Activated CD8-positive, alpha-beta memory T cell treated with anti-CD3 and anti-CD28 coated beads for 4 hours (primary cell): ENCODE results near the gene DLG2.

Experiments
- DNase-seq, 2 donors: peaks; one replicate each; pipeline ENCODE4 v3.0.0-alpha.2; 2020; ENCODE audit warnings: low read depth in 2 of 2

DLG2 gene

DNA sequence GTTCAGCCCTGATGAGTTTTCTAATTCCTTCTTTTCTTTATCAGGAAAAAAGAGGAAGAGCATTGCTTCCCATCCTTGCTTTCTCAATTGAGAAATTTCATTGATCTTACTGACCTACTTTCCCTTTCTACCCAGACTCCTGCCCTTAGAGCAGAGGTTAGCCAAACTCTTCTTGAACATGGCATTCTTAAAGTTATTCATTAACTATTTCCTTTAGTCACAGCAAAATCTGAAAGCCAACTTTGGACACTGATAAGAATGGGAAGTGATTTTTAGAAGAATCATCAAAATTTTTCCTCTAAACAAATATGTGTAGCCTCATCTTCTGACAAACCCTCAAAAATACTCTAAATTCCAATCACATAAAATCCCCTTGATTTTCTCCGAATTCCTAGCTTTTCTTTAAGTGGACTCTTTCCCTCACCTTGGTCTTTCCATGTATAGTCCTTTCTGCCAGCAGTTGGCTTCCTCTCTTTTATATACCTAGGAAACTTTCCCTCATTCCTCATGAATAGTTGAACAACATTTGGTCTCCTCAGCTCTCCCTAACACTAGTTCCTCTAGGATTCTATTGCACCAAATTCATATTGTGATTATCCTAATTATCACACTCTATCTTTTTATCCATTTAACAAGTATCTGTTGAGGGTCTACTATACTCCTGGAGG lies 1774.2 kb downstream of the DLG2 start:
- DNase-seq, result no peak

GRCh38 chr11:83852012-83852411 lies 1775.1 kb downstream of the DLG2 start:
- no peak for DNase-seq

- no peak for DNase-seq
Measured at GRCh38 chr11:83847467-83848034, 1779.6 kb downstream of the DLG2 start.

- no peak for DNase-seq
Measured at GRCh38 chr11:83845797-83846196, 1781.3 kb downstream of the DLG2 start.

GRCh38 chr11:83840326-83840725 lies 1786.8 kb downstream of the DLG2 start:
- no peak for DNase-seq

DNA sequence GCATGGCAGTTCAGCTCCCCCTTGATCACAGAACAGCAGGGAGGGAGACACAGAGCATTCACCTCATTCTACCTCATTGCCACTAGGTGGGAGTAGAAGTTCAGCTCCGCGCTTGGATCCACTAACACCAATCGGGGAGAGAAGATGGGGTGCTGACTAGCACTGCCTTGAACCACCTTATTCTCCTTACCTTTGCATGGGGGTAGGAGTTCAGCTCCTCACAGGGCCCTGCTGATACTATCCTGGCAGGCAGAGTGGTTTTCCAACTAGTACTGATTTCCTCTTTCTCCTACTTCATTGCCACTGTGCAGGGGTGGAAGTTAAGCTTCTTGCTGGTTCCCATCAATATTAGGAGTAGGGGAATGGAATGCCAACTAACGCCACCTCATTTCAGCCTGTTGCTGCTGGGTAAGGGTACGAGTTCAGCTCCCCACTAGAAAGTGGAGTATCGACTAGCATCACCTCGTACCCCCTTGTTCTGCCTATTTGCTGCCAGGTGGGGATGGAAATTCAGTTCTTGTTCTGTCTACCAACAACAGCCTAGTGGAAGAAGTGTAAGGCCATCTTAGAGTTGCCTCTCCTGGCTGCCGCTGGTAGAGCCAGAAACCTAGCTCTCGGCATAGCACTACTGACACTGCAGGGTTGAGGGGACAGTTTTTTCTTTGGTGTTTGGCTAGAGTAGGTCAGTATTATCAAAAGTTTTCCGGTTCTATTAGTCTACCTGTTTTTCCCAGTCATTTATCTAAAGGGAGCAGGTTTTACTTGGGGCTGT lies 1790.1 kb downstream of the DLG2 start:
- DNase-seq, result no peak

DNA sequence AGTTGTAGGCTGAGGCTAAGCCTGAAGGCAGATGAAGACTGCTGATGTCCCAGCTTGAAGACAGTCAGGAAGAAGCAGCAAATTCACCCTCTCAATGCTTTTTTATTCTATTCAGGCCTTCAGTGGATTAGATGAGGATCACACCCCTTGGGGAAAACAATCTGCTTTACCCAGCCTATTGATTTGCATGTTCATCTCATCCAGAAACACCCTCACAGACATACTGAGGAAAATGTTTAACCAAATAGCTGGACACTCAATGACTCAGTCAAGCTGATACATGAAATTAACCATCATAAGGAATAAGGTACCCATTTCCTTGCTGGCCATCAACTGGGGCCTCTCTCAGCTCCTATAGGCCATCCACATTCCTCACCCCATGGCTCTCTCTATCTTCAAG lies 1791.1 kb downstream of the DLG2 start:
- DNase-seq, result no peak

- no peak for DNase-seq
Measured at GRCh38 chr11:83835423-83835822, 1791.7 kb downstream of the DLG2 start.

DNA sequence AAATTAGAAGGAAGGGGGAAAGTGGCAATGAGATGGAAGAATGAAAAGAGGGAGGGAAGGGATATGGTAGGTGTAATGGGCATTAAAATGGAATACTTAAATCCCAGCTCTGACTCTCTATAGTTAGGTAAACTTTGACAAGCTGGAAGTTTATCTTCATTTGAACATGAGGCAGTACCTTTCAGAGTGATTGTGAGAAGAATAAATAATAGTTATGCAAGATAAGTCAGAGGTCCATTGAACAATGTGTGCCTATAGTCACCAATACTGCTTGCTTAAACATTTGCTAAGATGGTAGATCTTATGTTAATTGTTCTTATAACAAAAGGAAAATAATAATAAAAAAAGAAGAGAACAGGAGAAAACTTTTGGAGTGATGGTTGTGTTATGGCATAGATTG lies 1795.2 kb downstream of the DLG2 start:
- no peak for DNase-seq

DNA sequence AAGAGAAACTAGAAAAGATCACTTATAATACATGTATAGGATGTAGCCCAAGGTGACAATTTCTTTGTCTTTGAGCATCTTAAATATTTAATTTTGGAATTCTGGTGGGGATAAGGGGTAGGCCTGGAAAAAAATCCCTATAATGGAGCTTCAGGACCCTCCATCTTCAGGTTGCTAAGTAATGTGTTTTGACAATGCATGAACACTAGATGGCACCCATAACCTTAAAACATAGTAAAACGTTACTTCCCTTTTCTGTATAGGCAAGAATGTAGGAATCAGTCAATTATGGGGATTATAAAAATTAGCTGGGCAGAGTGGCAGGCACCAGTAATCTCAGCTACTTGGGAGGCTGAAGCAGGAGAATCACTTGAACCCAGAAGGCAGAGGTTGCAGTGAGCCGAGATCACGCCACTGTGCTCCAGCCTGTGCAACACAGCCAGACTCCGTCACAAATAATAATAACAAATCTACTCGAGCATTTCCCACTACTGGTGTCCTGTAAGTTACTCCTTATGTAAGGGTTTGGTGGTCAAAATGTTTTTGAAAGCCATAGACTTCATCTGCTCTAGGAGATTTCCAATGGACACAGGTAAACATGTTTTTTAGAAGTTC lies 1799.1 kb downstream of the DLG2 start:
- no peak for DNase-seq

- no peak for DNase-seq
Measured at GRCh38 chr11:83827520-83827919, 1799.6 kb downstream of the DLG2 start.

- no peak for DNase-seq
Measured at GRCh38 chr11:83826078-83826477, 1801.1 kb downstream of the DLG2 start.

GRCh38 chr11:83823461-83824025 lies 1803.6 kb downstream of the DLG2 start:
- no peak for DNase-seq

GRCh38 chr11:83819931-83820549 lies 1807.1 kb downstream of the DLG2 start:
- DNase-seq, result no peak

DNA sequence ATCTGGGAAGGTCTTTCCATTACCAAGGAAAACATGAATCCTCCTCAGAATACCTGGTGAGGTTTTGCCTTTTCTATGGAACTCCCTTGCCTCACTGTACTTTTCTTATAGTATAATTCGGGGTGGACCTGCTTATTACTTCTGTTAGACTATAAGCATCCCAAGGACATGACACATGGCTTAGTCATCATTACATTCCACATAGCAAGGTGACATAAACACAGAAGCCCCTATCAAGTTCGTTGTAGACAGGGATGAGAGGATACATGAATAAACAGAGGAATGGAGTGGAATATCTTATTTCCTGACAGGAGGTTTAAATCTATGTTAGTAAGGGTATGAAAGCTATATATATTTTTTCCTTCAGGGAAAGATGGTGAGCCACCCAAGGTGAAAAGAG lies 1808.8 kb downstream of the DLG2 start:
- no peak for DNase-seq

GRCh38 chr11:83816572-83817187 lies 1810.5 kb downstream of the DLG2 start:
- DNase-seq, result no peak

GRCh38 chr11:83815736-83816135 lies 1811.4 kb downstream of the DLG2 start:
- no peak for DNase-seq

DNA sequence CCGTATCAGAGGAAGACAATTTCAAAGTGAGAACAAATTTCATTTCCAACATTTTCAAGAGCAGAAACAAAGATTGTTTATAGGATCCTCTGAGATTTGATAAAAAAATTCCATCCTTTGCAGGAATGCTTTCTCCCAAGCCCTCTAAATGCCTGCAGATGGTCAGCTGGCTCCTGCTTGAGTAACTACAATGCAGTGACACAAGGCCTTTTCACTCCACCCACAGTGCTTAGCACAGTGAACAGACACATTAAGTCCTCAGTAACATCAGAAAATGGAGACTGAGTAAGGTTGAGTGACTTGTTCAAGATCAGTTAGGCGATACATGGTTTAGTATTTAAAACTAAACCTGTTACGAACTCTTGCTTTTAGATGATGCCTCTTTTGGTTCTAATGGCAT lies 1813.8 kb downstream of the DLG2 start:
- DNase-seq, result no peak

- no peak for DNase-seq
Measured at GRCh38 chr11:83809274-83809673, 1817.9 kb downstream of the DLG2 start.

GRCh38 chr11:83801799-83802198 lies 1825.3 kb downstream of the DLG2 start:
- DNase-seq, result no peak

- DNase-seq, result no peak
Measured at GRCh38 chr11:83793310-83793709, 1833.8 kb downstream of the DLG2 start.
